Stimulated activated CD8-positive, alpha-beta memory T cell treated with anti-CD3 and anti-CD28 coated beads, Interleukin-12 subunit alpha, Interleukin-12 subunit beta, amount 100 ng/mL, for 4 hours (primary cell): ENCODE results near the gene KSR1.
"Not testable (repeated sequence)": the region's sequence is repeated elsewhere in the genome, so short reads cannot be mapped to it uniquely, and the experiment has no call there.

Experiments
- DNase-seq: peaks from one replicate; pipeline ENCODE4 v3.0.0-alpha.2; 2020; ENCODE audit warnings: low read depth

Gene KSR1

GRCh38 chr17:27454089-27454488 lies 2.2 kb upstream of the KSR1 start:
- no peak for DNase-seq

GRCh38 chr17:27455236-27455913 lies 873 bp upstream of the KSR1 start:
- no peak for DNase-seq

GRCh38 chr17:27456681-27457359 lies 572 bp downstream of the KSR1 start:
- DNase-seq: no peak

GRCh38 chr17:27457360-27457715 lies 1.1 kb downstream of the KSR1 start:
- no peak for DNase-seq

GRCh38 chr17:27457731-27458523 lies 1.7 kb downstream of the KSR1 start:
- DNase-seq: no peak

- no peak for DNase-seq
Observed at GRCh38 chr17:27458524-27458908, 2.3 kb downstream of the KSR1 start.

GRCh38 chr17:27459433-27459832 lies 3.2 kb downstream of the KSR1 start:
- no peak for DNase-seq

GRCh38 chr17:27460196-27460725 lies 4.0 kb downstream of the KSR1 start:
- DNase-seq: no peak

GRCh38 chr17:27461192-27461859 lies 5.1 kb downstream of the KSR1 start:
- DNase-seq: no peak

- no peak for DNase-seq
Observed at GRCh38 chr17:27462149-27462548, 5.9 kb downstream of the KSR1 start.

- no peak for DNase-seq
Observed at GRCh38 chr17:27462714-27463113, 6.5 kb downstream of the KSR1 start.

GRCh38 chr17:27463235-27463677 lies 7.0 kb downstream of the KSR1 start:
- DNase-seq: no peak

GRCh38 chr17:27464019-27464418 lies 7.8 kb downstream of the KSR1 start:
- DNase-seq: not testable (repeated sequence)

- no peak for DNase-seq
Observed at GRCh38 chr17:27464431-27464830, 8.2 kb downstream of the KSR1 start.

GRCh38 chr17:27465875-27466274 lies 9.6 kb downstream of the KSR1 start:
- DNase-seq: not testable (repeated sequence)

- no peak for DNase-seq
Observed at GRCh38 chr17:27466376-27466742, 10.1 kb downstream of the KSR1 start.

- DNase-seq: peak; percentile 34
Observed at GRCh38 chr17:27466743-27467375, 10.6 kb downstream of the KSR1 start.

GRCh38 chr17:27469256-27469655 lies 13.0 kb downstream of the KSR1 start:
- no peak for DNase-seq

GRCh38 chr17:27471321-27472269 lies 15.3 kb downstream of the KSR1 start:
- DNase-seq: peak; percentile 60

GRCh38 chr17:27473190-27473747 lies 17.0 kb downstream of the KSR1 start:
- peak; percentile 65 for DNase-seq
